NCI-H524 (cell line): ENCODE measurements around the gene UST.
"Not testable (repeated sequence)": the region's sequence is repeated elsewhere in the genome, so short reads cannot be mapped to it uniquely, and the experiment has no call there.

Experiments
- DNase-seq, 2 experiments: peaks; one replicate each; lab custom pipeline; 2025; lab: John Stamatoyannopoulos, UW

UST gene

GRCh38 chr6:148868901-148869300 is 122.1 kb downstream of the UST start:
- DNase-seq: no peak

- no peak for DNase-seq
These were observed 122.8 kb downstream of the UST start for GRCh38 chr6:148869585-148869984.

- no peak for DNase-seq
These were observed 126.3 kb downstream of the UST start for GRCh38 chr6:148873154-148873553.

GRCh38 chr6:148873868-148874267 is 127.0 kb downstream of the UST start:
- DNase-seq: no peak

- no peak for DNase-seq
These were observed 128.0 kb downstream of the UST start for GRCh38 chr6:148874698-148875293.

GRCh38 chr6:148878683-148879082 is 131.9 kb downstream of the UST start:
- no peak for DNase-seq

GRCh38 chr6:148880742-148881141 is 133.9 kb downstream of the UST start:
- DNase-seq: not testable (repeated sequence)

- DNase-seq: no peak
These were observed 134.9 kb downstream of the UST start for GRCh38 chr6:148881593-148882311.

GRCh38 chr6:148883270-148883669 is 136.4 kb downstream of the UST start:
- DNase-seq: no peak

GRCh38 chr6:148884461-148884860 is 137.6 kb downstream of the UST start:
- no peak for DNase-seq

GRCh38 chr6:148885136-148885865 is 138.5 kb downstream of the UST start:
- DNase-seq: no peak

GRCh38 chr6:148885925-148886845 is 139.4 kb downstream of the UST start:
- DNase-seq: peak in 1 of 2 experiments; percentile 18

- no peak for DNase-seq
These were observed 140.4 kb downstream of the UST start for GRCh38 chr6:148887181-148887580.

GRCh38 chr6:148888856-148889255 is 142.0 kb downstream of the UST start:
- DNase-seq: no peak

- DNase-seq: no peak
These were observed 143.3 kb downstream of the UST start for GRCh38 chr6:148890096-148890495.

- no peak for DNase-seq
These were observed 144.0 kb downstream of the UST start for GRCh38 chr6:148890652-148891404.

GRCh38 chr6:148891405-148891783 is 144.6 kb downstream of the UST start:
- no peak for DNase-seq

- DNase-seq: no peak
These were observed 145.4 kb downstream of the UST start for GRCh38 chr6:148892247-148892646.

- DNase-seq: no peak
These were observed 146.2 kb downstream of the UST start for GRCh38 chr6:148893073-148893472.

- DNase-seq: no peak
These were observed 146.7 kb downstream of the UST start for GRCh38 chr6:148893481-148893880.

- DNase-seq: peak; percentile 79 to 90
These were observed 151.7 kb downstream of the UST start for GRCh38 chr6:148898376-148899014.
